Right cardiac atrium (tissue), 5 donors: ENCODE data around the gene NFIC. TPM values are rescaled to one million over a fixed set of nuclear protein-coding genes. Genes with fewer than 3 reads are reported as not detected.
A peak's percentile ranks its signal among the peaks of the same experiment; 100 is the strongest.

ENCODE experiments used
- ATAC-seq, 2 donors: fragments of 200-7000 bp; cut with Tn5 transposase; one replicate each; pipeline versions ENCODE4 v1.8.0 to v1.9.1; 2020; ENCODE audit warnings: moderate library complexity in 2 of 2, mild to moderate bottlenecking in 1 of 2
- DNase-seq, 3 donors: peaks; one replicate each; pipeline ENCODE4 v3.0.0-alpha.2; 2020
- H3K27ac ChIP-seq: one replicate; pipeline ENCODE4 v1.5.1; 2013; ENCODE audit warnings: mild to moderate bottlenecking, low read length, control low read depth, moderate library complexity
- H3K27me3 ChIP-seq: one replicate; pipeline ENCODE4 v1.6.1; 2013; ENCODE audit not compliant: control insufficient read depth, insufficient read depth
- H3K4me1 ChIP-seq: one replicate; pipeline ENCODE4 v1.6.1; 2013; ENCODE audit warnings: low read length; ENCODE audit not compliant: control insufficient read depth, insufficient read depth
- H3K4me3 ChIP-seq: one replicate; pipeline ENCODE4 v1.5.1; 2013; ENCODE audit warnings: low read length, control low read depth
- H3K9me3 ChIP-seq: one replicate; pipeline ENCODE4 v1.6.1; 2013; ENCODE audit warnings: low read length; ENCODE audit not compliant: control insufficient read depth
- WGBS: extraction: QIAGEN DNeasy Blood & Tissue Kit; methylation state at CpG from one replicate; pipeline ENCODE4 v1.1.7; 2013; 5-methylcytosine and 5-hydroxymethylcytosine counted together
- intact Hi-C, 4 donors: fragments of 100-400 bp; cut with DNase I; formaldehyde crosslinking; loops; one replicate each; pipeline versions ENCODE4 v1.11.0 to v1.14.0; 2022 to 2023
- polyA plus RNA-seq: library from polyadenylated mRNA; stranded (reverse); fragments of 200-250 nt; gene quantifications from one replicate; pipeline ENCODE4 v1.2.3, GENCODE V29; 2013
- total RNA-seq, 4 donors: library from RNA; stranded (reverse); fragmentation: NEBNext Ultra II Directional; extraction: Animal tissue kit (Norgen Biotek cat#: 25700); gene quantifications; one replicate each; pipeline ENCODE4 v1.2.1, GENCODE V29; 2021
- donor health status: healthy with polysubstance abuse.
- donor health status: DM: no; HTN: yes; CAD: no.
- donor health status: DM: no; HTN: no; CAD: no.
- donor health status: DM: no; HTN: yes; CAD: no; lungs with severe emphysema.
- donor health status: DM: yes; HTN: yes; CAD: no.

Gene NFIC
- total and polyA plus RNA-seq, 5 donors, result 175 to 223 (median 186) TPM

GRCh38 chr19:3360421-3361383 lies 5.7 kb upstream of the NFIC start:
- H3K27me3 ChIP-seq, result no peaks in the 10 kb centered on the region
- peak overlapping the region; percentile 99 for H3K4me3 ChIP-seq
- DNase-seq (peak; percentile 75 to 94 (median 94)), ATAC-seq (peak; percentile 63 to 70)
- H3K9me3 ChIP-seq, result no peaks in the 10 kb centered on the region
- intact Hi-C loops, result loop anchor here in 3 of 4 donors (5.0 to 10.0 kb wide), 3 partner anchors 42 to 64 kb away; no protein-coding TSS in a partner anchor
- peak overlapping the region; percentile 88 for H3K27ac ChIP-seq
- peaks cover 8% of the 10 kb centered on the region for H3K4me1 ChIP-seq
- under 1% methylated on average over 90 of the region's 90 CpGs for WGBS

GRCh38 chr19:3361384-3362216 lies 4.8 kb upstream of the NFIC start:
- H3K4me3 ChIP-seq, result peak overlapping the region; percentile 99
- WGBS, result 21% methylated on average over 27 of the region's 27 CpGs
- no peaks in the 10 kb centered on the region for H3K9me3 ChIP-seq
- intact Hi-C loops, result loop anchor here in 3 of 4 donors (5.0 to 10.0 kb wide), 3 partner anchors 41 to 63 kb away; no protein-coding TSS in a partner anchor
- DNase-seq (peak in 1 of 3 donors; percentile 54), ATAC-seq (no peak)
- no peaks in the 10 kb centered on the region for H3K27me3 ChIP-seq
- H3K27ac ChIP-seq, result peak overlapping the region; percentile 88
- H3K4me1 ChIP-seq, result peaks cover 8% of the 10 kb centered on the region

GRCh38 chr19:3362217-3362906 lies 4.0 kb upstream of the NFIC start:
- 55% methylated on average over 9 of the region's 9 CpGs for WGBS
- intact Hi-C loops, result loop anchor here in 3 of 4 donors (5.0 to 10.0 kb wide), 3 partner anchors 40 to 62 kb away; no protein-coding TSS in a partner anchor
- no peaks in the 10 kb centered on the region for H3K9me3 ChIP-seq
- H3K27me3 ChIP-seq, result no peaks in the 10 kb centered on the region
- DNase-seq (peak in 1 of 3 donors; percentile 39), ATAC-seq (no peak)
- peak overlapping the region; percentile 88 for H3K27ac ChIP-seq
- H3K4me1 ChIP-seq, result peaks cover 8% of the 10 kb centered on the region
- no peak overlapping the region for H3K4me3 ChIP-seq

GRCh38 chr19:3363841-3364500 lies 2.4 kb upstream of the NFIC start:
- DNase-seq (peak in 1 of 3 donors; percentile 54), ATAC-seq (no peak)
- Histone ChIP-seq H3K27me3 (no peaks in the 10 kb centered on the region), H3K27ac (no peak overlapping the region), H3K4me3 (no peak overlapping the region), H3K4me1 (peaks cover 8% of the 10 kb centered on the region), H3K9me3 (no peaks in the 10 kb centered on the region)
- intact Hi-C loops, result loop anchor here in 3 of 4 donors (5.0 to 10.0 kb wide), 3 partner anchors 38 to 61 kb away; no protein-coding TSS in a partner anchor
- WGBS, result 71% methylated on average over 16 of the region's 16 CpGs

GRCh38 chr19:3364501-3364858 lies 1.9 kb upstream of the NFIC start:
- Histone ChIP-seq H3K27ac (no peak overlapping the region), H3K4me1 (peaks cover 8% of the 10 kb centered on the region), H3K27me3 (no peaks in the 10 kb centered on the region), H3K4me3 (no peak overlapping the region), H3K9me3 (no peaks in the 10 kb centered on the region)
- intact Hi-C loops, result loop anchor here in 3 of 4 donors (5.0 to 10.0 kb wide), 3 partner anchors 38 to 60 kb away; no protein-coding TSS in a partner anchor
- DNase-seq, result peak in 1 of 3 donors; percentile 11
- WGBS, result 68% methylated on average over 4 of the region's 4 CpGs
- ATAC-seq, result no peak

GRCh38 chr19:3365093-3365835 lies 1.1 kb upstream of the NFIC start:
- no peaks in the 10 kb centered on the region for H3K9me3 ChIP-seq
- H3K4me3 ChIP-seq, result peak overlapping the region; percentile 95
- H3K27me3 ChIP-seq, result no peaks in the 10 kb centered on the region
- intact Hi-C loops, result loop anchor here in 1 of 4 donors (10.0 kb wide), 1 partner anchor 60 kb away; no protein-coding TSS in a partner anchor
- H3K4me1 ChIP-seq, result peaks cover 8% of the 10 kb centered on the region
- ATAC-seq (peak in 1 of 2 donors; percentile 0), DNase-seq (peak; percentile 65 to 85 (median 79))
- H3K27ac ChIP-seq, result peak overlapping the region; percentile 78
- 32% methylated on average over 9 of the region's 9 CpGs for WGBS

- ATAC-seq (peak; percentile 18 to 40), DNase-seq (peak; percentile 62 to 85 (median 84))
- whole genome bisulfite sequencing, result under 1% methylated on average over 65 of the region's 65 CpGs
- H3K27ac ChIP-seq, result peak overlapping the region; percentile 98
- H3K4me1 ChIP-seq, result peaks cover 5% of the 10 kb centered on the region
- H3K9me3 ChIP-seq, result no peaks in the 10 kb centered on the region
- H3K4me3 ChIP-seq, result peak overlapping the region; percentile 95
- intact Hi-C loops, result loop anchor here in 1 of 4 donors (10.0 kb wide), 1 partner anchor 58 kb away; no protein-coding TSS in a partner anchor
- no peaks in the 10 kb centered on the region for H3K27me3 ChIP-seq
Measured at GRCh38 chr19:3366753-3367627, 607 bp downstream of the NFIC start.

GRCh38 chr19:3367628-3368440 lies 1.5 kb downstream of the NFIC start:
- peak overlapping the region; percentile 93 for H3K27ac ChIP-seq
- no peaks in the 10 kb centered on the region for H3K27me3 ChIP-seq
- intact Hi-C loops, result loop anchor here in 1 of 4 donors (10.0 kb wide), 1 partner anchor 57 kb away; no protein-coding TSS in a partner anchor
- no peaks in the 10 kb centered on the region for H3K9me3 ChIP-seq
- WGBS, result 26% methylated on average over 24 of the region's 24 CpGs
- ATAC-seq (no peak), DNase-seq (peak in 2 of 3 donors; percentile 68)
- H3K4me1 ChIP-seq, result peaks cover 2% of the 10 kb centered on the region
- peak overlapping the region; percentile 95 for H3K4me3 ChIP-seq
